Measurements from ENCODE around the gene SNN. TPM values are rescaled to one million over a fixed set of nuclear protein-coding genes. Genes with fewer than 3 reads are reported as not detected.

SNN gene
- total and polyA plus RNA-seq, 2 of the 8 experiments (the other 6 are each of a cell fraction or from before 2014, with no cell fraction given), result 37.4 to 66.9 TPM

GRCh38 chr16:11679250-11679649 lies 11.0 kb downstream of the SNN start:
- Histone ChIP-seq H3K23ac (ENCODE audit: insufficient read length) (no peak overlapping the region), H4K20me1 (replicated peaks in 1 of 2; ENCODE audit: control insufficient read depth in 1 of 2, insufficient read depth in 2 of 2, low read length in 2 of 2) (peaks cover 9 to 36% of the 10 kb centered on the region in 2 experiments), H2BK12ac (ENCODE audit: low read depth, low read length) (no peak overlapping the region), H2BK5ac (ENCODE audit: low read depth, low read length) (no peak overlapping the region), H3K4me1 (replicated peaks in 1 of 4; ENCODE audit: control insufficient read depth in 3 of 4, insufficient read depth in 4 of 4, low read length in 3 of 4) (peaks cover 0 to 5% (median 2%) of the 10 kb centered on the region in 4 experiments; a peak in 3 of 7 replicates), H4K5ac (ENCODE audit: insufficient read length, low read depth, low read length) (no peak overlapping the region), H3K4ac (replicated peaks; ENCODE audit: insufficient read length, low read depth, low read length) (no peak overlapping the region), H3K4me3 (ENCODE audit: extremely low read depth in 1 of 4, insufficient read depth in 2 of 4, low read depth in 3 of 4, low read length in 4 of 4) (no peak overlapping the region), H3K14ac (ENCODE audit: insufficient read length) (no peak overlapping the region), H3K9me3 (ENCODE audit: insufficient read depth in 2 of 2, low read depth in 1 of 2, low read length in 1 of 2) (no peaks in the 10 kb centered on the region), H2BK15ac (ENCODE audit: low read length) (no peak overlapping the region), H2AK5ac (ENCODE audit: low read depth, low read length) (no peak overlapping the region), H3K79me2 (ENCODE audit: control insufficient read depth in 1 of 2, insufficient read depth in 2 of 2, low read length in 2 of 2) (peaks cover 0 to 9% of the 10 kb centered on the region in 2 experiments; a peak in 1 of 4 replicates), H2BK20ac (ENCODE audit: low read length) (no peak overlapping the region), H3K23me2 (ENCODE audit: low read depth, low read length) (no peaks in the 10 kb centered on the region), H4K91ac (replicated peaks; ENCODE audit: insufficient read length, low read length) (no peak overlapping the region), H3K27ac (ENCODE audit: low read depth, low read length) (no peak overlapping the region; the same call in 1 of the 2 replicates), H3K56ac (replicated peaks; ENCODE audit: insufficient read length, low read depth, low read length) (no peak overlapping the region), H3K79me1 (ENCODE audit: low read depth, low read length) (peaks cover 9% of the 10 kb centered on the region), H2AFZ (ENCODE audit: low read length) (no peak overlapping the region), H2BK120ac (replicated peaks; ENCODE audit: low read depth, low read length) (no peak overlapping the region), H3K9ac (replicated peaks in 1 of 4; ENCODE audit: extremely low read depth in 1 of 4, low read depth in 3 of 4, low read length in 3 of 4) (no peak overlapping the region), H3K18ac (ENCODE audit: extremely low read depth, low read length) (no peak overlapping the region), H3K4me2 (ENCODE audit: insufficient read depth in 1 of 2, low read depth in 2 of 2, low read length in 2 of 2) (no peak overlapping the region), H3K36me3 (ENCODE audit: control insufficient read depth in 2 of 4, insufficient read depth in 4 of 4, low read length in 3 of 4) (peaks cover 6 to 35% (median 26%) of the 10 kb centered on the region in 4 experiments; a peak in 6 of 8 replicates), H4K8ac (ENCODE audit: extremely low read depth, insufficient read depth, low read length) (no peak overlapping the region; the same call in 1 of the 2 replicates), H3K27me3 (replicated peaks in 1 of 4; ENCODE audit: control insufficient read depth in 3 of 4, extremely low read depth in 1 of 4, insufficient read depth in 3 of 4, low read length in 3 of 4) (no peaks in the 10 kb centered on the region; a peak in 1 of 7 replicates)
- DNase-seq (ENCODE audit: low read depth in 1 of 2, low spot score in 2 of 2), result no peak
- no peak for FAIRE-seq
- CTCF ChIA-PET (ENCODE audit: partially characterized antibody), result interaction anchor here (0.6 to 3.0 kb wide), 5 partner anchors 11 to 292 kb away, joined by 3 to 16 read pairs (median 4); no protein-coding TSS in a partner anchor
- TF ChIP-seq RXRA (IDR thresholded peaks at IDR 0.05; ENCODE audit: insufficient read depth, low read depth, low read length) (no peak), KDM4A (IDR thresholded peaks at IDR 0.05; ENCODE audit: low read depth, low read length, severe bottlenecking) (no peak), USF2 (IDR thresholded peaks at IDR 0.05; ENCODE audit: low read length) (no peak), SIN3A (conservative IDR thresholded peaks at IDR 0.05 in 1 of 2, IDR thresholded peaks at IDR 0.05 in 1 of 2; ENCODE audit: low read depth in 1 of 2, low read length in 2 of 2) (no peak), POLR2AphosphoS5 (IDR thresholded peaks at IDR 0.05; ENCODE audit: low read depth, low read length) (peak; percentile 28; the same call in 1 of the 2 replicates), GTF2F1 (IDR thresholded peaks at IDR 0.05; ENCODE audit: borderline replicate concordance, low read depth, low read length) (no peak)
- WGBS, 2 experiments (ENCODE audit: extremely low coverage in 1 of 2, insufficient coverage in 1 of 2, insufficient read length in 1 of 2, insufficient replicate concordance in 2 of 2, low coverage in 1 of 2, low lambda C conversion rate in 2 of 2, missing lambda C conversion rate in 1 of 2), result 90% methylated on average over 13 of the region's 13 CpGs; no CpG with 5 or more reads in 1 of the 2 experiments
- POLR2A ChIA-PET (ENCODE audit: partially characterized antibody), result interaction anchor here (0.5 to 4.3 kb wide), 8 partner anchors 10 to 406 kb away, joined by 3 to 23 read pairs (median 3); no protein-coding TSS in a partner anchor
